Spleen (tissue), 11 donors: ENCODE results near the gene FDX2. TPM values are rescaled to one million over a fixed set of nuclear protein-coding genes. Genes with fewer than 3 reads are reported as not detected.

Experiments
- DNase-seq: peaks from one replicate; pipeline ENCODE4 v3.0.0-alpha.2; 2020
- H3K27ac ChIP-seq, 8 donors: fragments of 200-600 bp; sonication (generic) in 7 of 8; 1 replicate in 4 of 8; 2 replicates in 4 of 8; pipeline versions ENCODE4 v1.5.0 to v1.8.0; 2016 to 2021; ENCODE audit warnings: inconsistent platforms in 4 of 8, mild to moderate bottlenecking in 4 of 8, moderate library complexity in 1 of 8
- H3K27me3 ChIP-seq, 7 donors: fragments of 200-600 bp; sonication (generic) in 6 of 7; replicated peaks in 1 of 7; 1 replicate in 4 of 7; 2 replicates in 3 of 7; pipeline versions ENCODE4 v1.5.0 to v1.8.0; 2016 to 2021; ENCODE audit warnings: inconsistent platforms in 3 of 7, mild to moderate bottlenecking in 1 of 7
- H3K36me3 ChIP-seq, 6 donors: fragments of 200-600 bp; sonication (generic) in 5 of 6; 1 replicate in 4 of 6; 2 replicates in 2 of 6; pipeline versions ENCODE4 v1.5.0 to v1.8.0; 2016 to 2021; ENCODE audit warnings: inconsistent platforms in 2 of 6
- H3K4me1 ChIP-seq, 6 donors: fragments of 200-600 bp; sonication (generic) in 5 of 6; 1 replicate in 3 of 6; 2 replicates in 3 of 6; pipeline versions ENCODE4 v1.5.0 to v1.8.0; 2016 to 2021; ENCODE audit warnings: inconsistent platforms in 3 of 6
- H3K4me3 ChIP-seq, 8 donors: fragments of 200-600 bp; sonication (generic) in 7 of 8; 1 replicate in 4 of 8; 2 replicates in 4 of 8; pipeline versions ENCODE4 v1.5.0 to v1.8.0; 2016 to 2021; ENCODE audit warnings: inconsistent platforms in 4 of 8, mild to moderate bottlenecking in 4 of 8, moderate library complexity in 2 of 8
- H3K9me3 ChIP-seq, 8 donors: fragments of 200-600 bp; sonication (generic) in 7 of 8; 1 replicate in 4 of 8; 2 replicates in 4 of 8; pipeline versions ENCODE4 v1.5.0 to v1.8.0; 2016 to 2021; ENCODE audit warnings: inconsistent platforms in 4 of 8
- CTCF ChIP-seq, 11 experiments: fragments of 200-600 bp in 7 of 11; fragments of 450-650 bp in 4 of 11; sonication (generic) in 4 of 11; IDR thresholded peaks in 8 of 11; conservative IDR thresholded peaks in 3 of 11; 1 replicate in 7 of 11; 2 replicates in 4 of 11; pipeline versions ENCODE4 v1.4.0 to v1.8.0; 2016 to 2021; ENCODE audit warnings: antibody characterized with exemption in 11 of 11, inconsistent platforms in 4 of 11, mild to moderate bottlenecking in 1 of 11
- POLR2A ChIP-seq, 3 donors: fragments of 450-650 bp; IDR thresholded peaks; one replicate each; pipeline ENCODE4 v1.5.1; 2017; ENCODE audit warnings: antibody characterized with exemption in 3 of 3, mild to moderate bottlenecking in 1 of 3
- POLR2AphosphoS5 ChIP-seq, 3 donors: sonication (generic); formaldehyde crosslinking; IDR thresholded peaks; one replicate each; pipeline ENCODE4 v1.5.1; 2017; ENCODE audit warnings: antibody characterized with exemption in 3 of 3
- WGBS, 5 donors: extraction: QIAGEN DNeasy Blood & Tissue Kit in 3 of 5; methylation state at CpG; one replicate each; pipeline versions ENCODE4 v1.1.5 to v1.1.7; 2013 to 2018; 5-methylcytosine and 5-hydroxymethylcytosine counted together
- intact Hi-C: fragments of 100-400 bp; cut with DNase I; formaldehyde crosslinking; loops from one replicate; pipeline ENCODE4 v1.15.0; 2023; ENCODE audit warnings: low total_unique reads
- polyA plus RNA-seq, 3 donors: library from polyadenylated mRNA; stranded (reverse); fragments of 200-250 nt; gene quantifications; one replicate each; pipeline ENCODE4 v1.2.1, GENCODE V29; 2013
- total RNA-seq, 7 donors: library from RNA; depleted of rRNA in 3 of 7; stranded (reverse); fragments of >200 nt in 3 of 7; fragmentation: NEBNext Ultra II Directional in 4 of 7; extraction: Animal tissue kit (Norgen Biotek cat#: 25700) in 4 of 7; gene quantifications; one replicate each; pipeline versions ENCODE4 v1.1.0 to v1.2.1, GENCODE V29; 2016 to 2021
- donor health status: healthy with polysubstance abuse.
- donor health status: DM: no; HTN: no; CAD: no; lungs with moderate emphysema.
- donor health status: DM: no; HTN: no; CAD: no.
- donor health status: Bipolar disorder and iron deficiency.
- donor health status: healthy.
- donor health status: DM: no; HTN: no; CAD: no.
- donor health status: DM: yes; HTN: yes; CAD: no.

The FDX2 gene
- total and polyA plus RNA-seq, 10 donors, result 9.1 to 28.1 (median 14.2) TPM

DNA sequence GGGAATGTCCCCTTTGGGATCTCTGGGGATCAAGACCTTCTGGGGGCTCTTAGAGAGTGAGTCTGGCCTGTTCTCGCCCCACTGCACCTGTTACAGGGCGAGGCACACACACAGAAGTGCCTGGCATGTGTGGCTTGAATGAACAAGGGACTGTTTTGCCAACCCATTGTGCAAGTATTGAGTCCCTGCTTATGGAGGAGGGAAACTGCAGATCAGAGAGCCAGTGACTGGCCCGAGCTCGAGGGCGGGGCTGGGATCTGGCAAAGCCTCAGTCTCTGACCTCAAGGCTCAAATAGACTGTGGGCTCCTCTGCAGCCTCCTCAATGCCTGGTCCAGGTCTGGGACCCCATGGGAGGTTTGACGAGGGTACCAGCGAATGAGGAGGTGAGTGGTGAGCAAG lies 12.0 kb upstream of the FDX2 start:
- Histone ChIP-seq H3K4me3 (no peak overlapping the region), H3K4me1 (peaks cover 11 to 33% (median 14%) of the 10 kb centered on the region in 6 donors), H3K9me3 (no peaks in the 10 kb centered on the region), H3K27ac (no peak overlapping the region), H3K27me3 (no peaks in the 10 kb centered on the region), H3K36me3 (peaks cover 6 to 92% (median 80%) of the 10 kb centered on the region in 6 donors)
- WGBS, 5 donors, result 93 to 96% (median 93%) methylated on average over 6 to 7 of the region's 7 CpGs
- DNase-seq, result no peak
- intact Hi-C loops, result no loop called here
- no peak for TF ChIP-seq POLR2AphosphoS5 (IDR thresholded peaks at IDR 0.05)
- no peak for TF ChIP-seq POLR2A (IDR thresholded peaks at IDR 0.05)

GRCh38 chr19:10325732-10326131 lies 9.9 kb upstream of the FDX2 start:
- TF ChIP-seq CTCF (IDR thresholded peaks at IDR 0.05 in 8 of 11, conservative IDR thresholded peaks at IDR 0.05 in 3 of 11), result no peak
- TF ChIP-seq POLR2AphosphoS5 (IDR thresholded peaks at IDR 0.05), result no peak
- no peak for TF ChIP-seq POLR2A (IDR thresholded peaks at IDR 0.05)
- DNase-seq, result no peak
- H3K4me1 ChIP-seq, result peaks cover 0 to 16% (median 0%) of the 10 kb centered on the region in 6 donors
- no peak overlapping the region for H3K27ac ChIP-seq
- H3K27me3 ChIP-seq, result no peaks in the 10 kb centered on the region
- H3K4me3 ChIP-seq, result no peak overlapping the region
- intact Hi-C loops, result no loop called here
- H3K36me3 ChIP-seq, result peaks cover 6 to 100% (median 99%) of the 10 kb centered on the region in 6 donors
- 86 to 98% (median 92%) methylated on average over 8 of the region's 8 CpGs for WGBS, 5 donors
- H3K9me3 ChIP-seq, result no peaks in the 10 kb centered on the region

DNA sequence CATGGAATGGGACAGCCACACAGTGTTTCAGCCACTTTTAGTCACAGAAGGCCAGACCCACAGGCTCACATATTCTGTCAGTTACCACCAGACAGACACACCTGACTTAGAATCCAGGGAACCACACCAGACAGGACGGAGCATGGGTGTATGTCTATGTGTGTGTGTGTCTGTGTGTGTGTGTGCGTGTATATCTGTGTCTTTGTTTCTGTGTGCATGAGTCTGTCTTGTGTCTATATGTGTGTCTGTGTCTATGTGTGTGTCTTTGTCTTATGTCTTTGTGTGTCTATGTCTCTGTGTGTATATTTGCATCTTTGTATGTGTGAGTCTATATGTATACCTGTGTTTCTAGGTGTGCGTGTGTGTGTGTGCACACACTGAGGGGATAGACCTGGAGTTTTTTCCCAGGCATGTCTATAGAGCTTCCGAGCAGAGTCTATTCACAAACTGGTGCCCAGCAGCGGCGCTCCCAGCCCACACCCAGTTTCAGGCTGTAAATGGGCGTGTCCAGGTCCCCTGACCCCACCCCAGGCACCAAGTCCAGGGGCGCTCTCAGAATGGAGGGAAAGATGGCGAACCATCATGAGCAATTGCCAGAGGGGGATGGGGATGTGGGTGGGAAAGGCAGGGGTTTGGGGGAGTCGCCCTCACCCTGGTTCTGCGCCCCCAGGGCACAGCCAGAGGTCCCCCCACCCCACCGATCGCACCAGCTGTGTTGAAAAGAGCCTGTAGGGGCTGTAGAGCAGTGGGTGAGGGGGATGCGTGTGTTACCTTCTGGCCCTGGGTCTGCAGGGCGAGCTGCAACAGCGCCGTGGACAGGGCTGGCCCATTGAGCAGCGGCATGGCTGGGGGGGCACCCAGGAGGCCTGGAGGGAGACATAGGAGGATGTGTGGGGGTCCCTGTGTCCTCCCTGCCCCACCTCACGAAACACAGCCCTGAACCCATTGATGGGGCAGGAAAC lies 6.3 kb upstream of the FDX2 start:
- Histone ChIP-seq H3K4me3 (no peak overlapping the region), H3K27ac (no peak overlapping the region), H3K9me3 (no peaks in the 10 kb centered on the region), H3K27me3 (no peaks in the 10 kb centered on the region), H3K4me1 (no peaks in the 10 kb centered on the region), H3K36me3 (peaks cover 0 to 100% (median 100%) of the 10 kb centered on the region in 6 donors)
- intact Hi-C loops, result no loop called here
- TF ChIP-seq CTCF (IDR thresholded peaks at IDR 0.05 in 8 of 11, conservative IDR thresholded peaks at IDR 0.05 in 3 of 11), result no peak
- no peak for TF ChIP-seq POLR2AphosphoS5 (IDR thresholded peaks at IDR 0.05)
- TF ChIP-seq POLR2A (IDR thresholded peaks at IDR 0.05), result no peak
- no peak for DNase-seq
- WGBS, 5 donors, result 92 to 97% (median 94%) methylated on average over 16 to 19 of the region's 19 CpGs

DNA sequence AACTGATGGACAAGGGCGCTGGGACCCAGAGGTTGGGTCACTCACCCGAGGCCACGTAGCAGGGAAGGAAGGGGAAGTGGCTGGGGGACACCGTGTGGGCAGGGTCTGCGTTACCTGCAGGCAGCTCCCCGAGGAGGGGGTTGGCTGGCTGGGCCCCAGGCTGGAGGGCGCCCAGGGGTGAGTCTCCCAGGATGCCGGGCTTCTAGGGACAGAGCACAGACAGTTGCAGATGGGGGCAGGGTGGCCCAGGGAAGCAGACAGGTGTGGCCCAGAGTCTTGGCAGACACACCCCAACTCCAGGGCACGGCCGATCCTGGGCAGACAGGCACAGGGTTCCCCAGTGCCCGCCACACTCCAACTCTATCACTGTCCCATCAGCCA lies 5.6 kb upstream of the FDX2 start:
- Histone ChIP-seq H3K4me3 (no peak overlapping the region), H3K27ac (no peak overlapping the region), H3K36me3 (peaks cover 0 to 100% (median 99%) of the 10 kb centered on the region in 6 donors), H3K4me1 (peaks cover 0 to 3% (median under 1%) of the 10 kb centered on the region in 6 donors), H3K9me3 (no peaks in the 10 kb centered on the region), H3K27me3 (no peaks in the 10 kb centered on the region)
- 76 to 85% (median 81%) methylated on average over 10 to 11 of the region's 11 CpGs for WGBS, 5 donors
- TF ChIP-seq POLR2AphosphoS5 (IDR thresholded peaks at IDR 0.05), result no peak
- no peak for TF ChIP-seq POLR2A (IDR thresholded peaks at IDR 0.05)
- no peak for TF ChIP-seq CTCF (IDR thresholded peaks at IDR 0.05 in 8 of 11, conservative IDR thresholded peaks at IDR 0.05 in 3 of 11)
- no peak for DNase-seq
- intact Hi-C loops, result no loop called here
